Neural progenitor cell (in vitro differentiated cells): ENCODE results near the gene IL10RB.

Experiments used
- EZH2 ChIP-seq: fragments of 200-600 bp; sonication (generic); IDR thresholded peaks from 2 replicates; pipeline ENCODE4 v1.6.1; 2017; ENCODE audit warnings: antibody characterized with exemption, mild to moderate bottlenecking, moderate library complexity
- EZH2phosphoT487 ChIP-seq: fragments of 200-600 bp; sonication (generic); IDR thresholded peaks from 2 replicates; pipeline ENCODE4 v1.6.1; 2017; ENCODE audit warnings: antibody characterized with exemption
- TF ChIP-seq, protein P1 (sequence below): fragments of 200-600 bp; sonication (generic); IDR thresholded peaks from 2 replicates; pipeline ENCODE4 v1.5.1; 2017; ENCODE audit warnings: antibody characterized with exemption, mild to moderate bottlenecking

DNA sequence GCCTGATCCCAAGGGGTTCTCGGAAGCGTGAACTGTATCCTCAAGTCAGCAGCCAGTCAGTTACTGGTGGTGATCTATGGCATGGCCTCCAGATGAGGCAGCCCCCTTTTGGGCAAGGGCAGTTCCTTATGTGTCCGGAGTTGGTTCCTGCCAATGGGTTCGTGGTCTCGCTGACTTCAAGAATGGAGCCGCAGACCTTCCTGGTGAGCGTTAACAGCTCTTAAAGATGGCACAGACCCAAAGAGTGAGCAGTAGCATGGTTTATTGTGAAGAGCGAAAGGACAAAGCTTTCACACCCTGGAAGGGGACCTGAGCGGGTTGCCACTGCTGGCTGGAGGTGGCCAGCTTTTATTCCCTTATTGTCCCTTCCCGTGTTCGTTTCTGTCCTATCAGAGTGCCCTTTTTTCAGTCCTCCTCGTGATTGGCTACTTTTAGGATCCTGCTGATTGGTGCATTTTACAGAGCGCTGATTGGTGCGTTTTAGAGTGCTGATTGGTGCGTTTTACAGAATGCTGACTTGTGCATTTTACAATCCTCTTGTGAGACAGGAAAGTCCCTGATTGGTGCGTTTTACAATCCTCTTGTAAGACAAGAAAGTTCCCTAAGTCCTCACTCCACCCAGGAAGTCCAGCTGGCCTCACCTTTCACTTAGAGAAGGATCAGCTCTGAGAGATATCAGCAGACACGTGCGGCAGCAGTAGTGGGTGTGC is 8.9 kb upstream of the IL10RB start:
- TF ChIP-seq, protein P1, sequence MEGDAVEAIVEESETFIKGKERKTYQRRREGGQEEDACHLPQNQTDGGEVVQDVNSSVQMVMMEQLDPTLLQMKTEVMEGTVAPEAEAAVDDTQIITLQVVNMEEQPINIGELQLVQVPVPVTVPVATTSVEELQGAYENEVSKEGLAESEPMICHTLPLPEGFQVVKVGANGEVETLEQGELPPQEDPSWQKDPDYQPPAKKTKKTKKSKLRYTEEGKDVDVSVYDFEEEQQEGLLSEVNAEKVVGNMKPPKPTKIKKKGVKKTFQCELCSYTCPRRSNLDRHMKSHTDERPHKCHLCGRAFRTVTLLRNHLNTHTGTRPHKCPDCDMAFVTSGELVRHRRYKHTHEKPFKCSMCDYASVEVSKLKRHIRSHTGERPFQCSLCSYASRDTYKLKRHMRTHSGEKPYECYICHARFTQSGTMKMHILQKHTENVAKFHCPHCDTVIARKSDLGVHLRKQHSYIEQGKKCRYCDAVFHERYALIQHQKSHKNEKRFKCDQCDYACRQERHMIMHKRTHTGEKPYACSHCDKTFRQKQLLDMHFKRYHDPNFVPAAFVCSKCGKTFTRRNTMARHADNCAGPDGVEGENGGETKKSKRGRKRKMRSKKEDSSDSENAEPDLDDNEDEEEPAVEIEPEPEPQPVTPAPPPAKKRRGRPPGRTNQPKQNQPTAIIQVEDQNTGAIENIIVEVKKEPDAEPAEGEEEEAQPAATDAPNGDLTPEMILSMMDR: no peak
- TF ChIP-seq EZH2 (no peak), EZH2phosphoT487 (no peak)
